Measurements from ENCODE around the gene SLC33A1.
"Not testable (repeated sequence)": the region's sequence is repeated elsewhere in the genome, so short reads cannot be mapped to it uniquely, and the experiment has no call there.

The SLC33A1 gene

DNA sequence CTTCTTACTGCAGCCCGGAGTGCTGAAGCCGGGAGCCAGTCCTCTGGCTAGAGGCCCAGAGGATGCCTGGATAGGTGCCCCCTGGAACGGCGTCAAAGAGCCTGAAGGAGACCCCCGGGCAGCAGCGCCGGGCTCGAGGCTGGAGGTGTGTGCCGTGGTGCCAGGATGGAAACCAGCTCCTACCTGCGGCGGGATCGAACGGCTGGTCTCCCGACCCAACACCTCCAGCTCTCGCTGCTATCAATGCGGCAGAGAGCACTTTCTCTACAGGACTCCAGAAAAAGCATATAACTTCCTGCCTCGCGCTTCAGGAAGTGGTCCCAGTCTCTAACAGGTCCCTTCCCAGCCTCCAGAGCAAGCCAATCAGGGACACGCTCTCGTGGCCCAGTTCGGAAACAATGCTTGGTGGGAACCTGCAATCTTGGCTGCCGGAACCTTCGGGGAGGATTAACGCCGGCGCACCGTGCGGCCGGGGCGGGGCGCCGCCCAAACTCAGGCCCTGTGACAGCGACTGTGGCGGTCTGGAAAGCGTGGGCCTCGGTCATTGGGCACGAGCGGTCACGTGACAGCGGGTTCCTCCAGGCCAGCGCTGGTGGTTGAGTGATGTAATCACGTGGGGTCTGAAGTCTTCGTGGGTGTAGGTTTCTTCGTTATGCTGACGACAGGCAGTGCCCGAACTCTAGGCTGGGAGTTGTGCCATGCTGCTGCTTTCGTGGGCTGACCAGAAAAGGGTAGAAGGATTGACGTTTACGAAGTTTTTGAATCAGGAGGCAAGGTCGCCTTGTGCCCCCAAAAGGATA, at the start of gene SLC33A1:
SLC33A1 (minus strand) TSS at position 287 of the 800 bp plus-strand sequence. CDS start 430 bp downstream, outside the sequence.
- peak; percentile 96 for DNase-seq (ENCODE audit: low read depth, low spot score)

DNA sequence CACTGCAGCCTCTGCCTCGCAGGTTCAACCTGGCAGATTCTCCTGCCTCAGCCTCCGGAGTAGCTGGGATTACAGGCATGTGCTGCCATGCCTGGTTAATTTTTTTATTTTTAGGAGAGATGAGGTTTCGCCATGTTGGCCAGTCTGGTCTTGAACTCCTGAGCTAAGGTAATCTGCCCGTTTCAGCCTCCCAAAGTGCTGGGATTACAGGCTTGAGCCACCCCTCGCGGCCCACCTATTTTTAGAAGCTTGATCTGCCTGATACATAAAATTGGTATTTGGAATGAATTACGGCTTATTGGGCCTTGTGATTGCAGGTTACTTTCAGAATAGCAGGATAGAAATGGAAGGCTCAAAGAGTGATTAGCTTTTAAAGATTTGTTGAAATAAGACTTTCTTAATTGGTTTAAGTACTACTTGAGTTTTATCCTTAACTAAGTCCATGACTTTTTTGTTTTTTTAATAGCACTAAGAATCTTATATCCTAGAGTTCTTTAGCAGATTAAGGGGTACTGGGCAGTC, 41.2 kb upstream of the SLC33A1 start:
- no peak for DNase-seq (ENCODE audit: low read depth, low spot score)

DNA sequence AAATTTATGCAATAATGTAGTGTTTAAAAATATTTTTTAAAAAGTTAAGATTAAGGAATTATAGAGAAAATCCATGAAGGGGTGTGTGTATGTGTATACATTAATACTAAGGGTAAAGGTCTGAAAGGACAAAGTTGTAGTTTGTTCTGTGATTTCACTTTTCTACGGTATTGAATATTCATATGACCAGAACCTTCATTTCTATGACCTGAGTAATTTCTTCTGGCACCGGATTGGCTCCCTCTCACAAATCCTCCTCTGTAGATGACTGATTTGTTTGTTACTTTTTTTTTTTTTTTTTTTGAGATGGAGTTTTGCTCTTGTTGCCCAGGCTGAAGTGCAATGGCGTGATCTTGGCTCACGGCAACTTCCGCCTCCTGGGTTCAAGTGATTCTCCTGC, 37.1 kb upstream of the SLC33A1 start:
- DNase-seq (ENCODE audit: low read depth, low spot score) = no peak

DNA sequence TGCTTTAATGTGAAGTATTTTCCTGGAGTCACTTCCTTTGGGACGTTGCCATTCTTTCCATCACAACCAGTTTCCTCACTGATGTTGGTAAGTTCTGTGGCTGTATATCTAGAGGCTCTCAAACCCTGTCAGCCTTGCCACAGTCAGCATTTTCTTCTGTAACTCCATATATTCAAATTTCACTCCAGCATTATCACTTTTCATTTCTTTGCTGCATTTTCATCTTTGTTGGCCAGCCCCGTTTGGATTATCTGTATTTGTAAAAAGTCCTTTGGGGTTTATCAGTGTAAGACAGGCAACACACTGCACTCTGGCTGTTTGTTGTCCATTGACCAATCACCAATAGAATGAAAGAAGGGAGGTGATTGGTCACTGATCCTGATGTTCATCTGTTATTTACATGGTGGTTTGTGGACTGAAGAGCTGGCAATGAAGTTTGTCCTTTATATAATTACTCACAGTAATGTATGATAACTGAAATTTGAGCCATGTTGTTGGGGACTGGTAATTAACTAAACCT, 36.5 kb upstream of the SLC33A1 start:
- DNase-seq (ENCODE audit: low read depth, low spot score) = no peak

DNA sequence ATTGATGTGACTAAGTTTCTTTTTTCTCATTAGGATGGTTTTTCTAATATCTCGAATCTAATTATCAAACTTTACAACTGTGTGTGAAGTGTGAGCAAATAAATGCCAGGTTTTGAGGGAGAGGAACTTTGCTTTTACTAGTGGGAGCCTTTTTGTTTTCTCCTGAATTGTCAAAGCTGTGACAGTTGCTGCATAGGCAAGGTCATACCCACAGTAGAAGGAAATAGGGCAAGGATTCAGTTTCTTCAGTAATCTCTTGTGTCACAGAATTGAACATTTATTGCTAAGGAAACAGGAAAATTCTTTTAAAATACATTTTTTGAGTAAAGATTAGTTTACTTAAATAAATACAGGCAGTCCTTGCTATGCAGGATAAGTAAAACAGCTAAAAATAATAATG, 35.7 kb upstream of the SLC33A1 start:
- no peak for DNase-seq (ENCODE audit: low read depth, low spot score)

DNA sequence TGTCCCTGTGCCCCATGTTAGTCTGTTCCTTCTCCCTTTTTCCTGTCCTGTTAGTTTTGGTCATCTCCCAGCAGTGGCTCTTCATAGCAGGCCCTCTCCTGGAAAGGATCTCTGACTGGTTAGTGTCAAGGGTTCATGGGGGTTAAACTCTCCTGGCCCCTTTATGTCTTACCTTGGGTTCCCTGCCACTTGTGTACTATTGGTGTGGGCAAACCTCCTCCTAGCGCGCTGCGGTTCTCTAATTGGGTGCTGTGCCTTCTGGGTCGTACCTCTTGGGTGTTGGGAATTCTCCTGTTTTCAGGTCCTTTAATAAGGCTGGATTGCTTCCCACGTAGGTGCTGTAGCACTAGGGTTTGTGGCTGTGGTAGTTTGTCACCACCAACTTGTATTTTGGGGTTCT, 35.0 kb upstream of the SLC33A1 start:
- DNase-seq (ENCODE audit: low read depth, low spot score) = no peak

DNA sequence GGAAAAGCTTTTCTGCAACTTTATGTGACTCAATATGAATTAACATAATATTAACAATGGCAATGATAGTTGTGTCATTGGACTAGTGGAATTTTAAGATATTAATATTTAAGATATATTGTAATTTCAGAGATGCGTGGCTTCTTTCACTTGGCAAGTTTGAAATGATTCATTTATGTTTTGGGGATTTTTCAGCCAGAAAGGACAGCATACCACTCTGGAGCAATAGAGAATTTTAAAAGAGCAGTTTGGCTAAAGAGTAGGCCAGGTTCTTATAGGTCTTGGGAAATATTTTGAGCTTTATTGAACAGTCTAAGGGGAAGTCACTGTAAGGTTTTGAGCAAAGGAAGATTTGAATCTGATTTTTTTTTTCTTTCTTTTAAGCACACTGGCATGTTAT, 32.7 kb upstream of the SLC33A1 start:
- no peak for DNase-seq (ENCODE audit: low read depth, low spot score)

DNA sequence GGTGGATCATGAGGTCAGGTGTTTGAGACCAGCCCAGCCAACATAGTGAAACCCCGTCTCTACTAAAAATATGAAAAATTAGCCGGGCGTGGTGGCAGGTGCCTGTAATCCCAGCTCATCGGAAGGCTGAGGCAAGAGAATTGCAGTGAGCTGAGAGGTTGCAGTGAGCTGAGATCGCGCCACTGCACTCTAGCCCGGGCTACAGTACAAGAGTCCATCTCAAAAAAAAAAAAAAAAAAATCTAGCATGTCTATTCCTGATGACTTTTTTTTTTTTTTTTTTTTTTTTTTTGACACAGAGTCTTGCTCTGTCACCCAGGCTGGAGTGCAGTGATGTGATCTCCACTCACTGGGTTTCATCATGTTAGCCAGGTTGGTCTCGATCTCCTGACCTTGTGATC, 32.1 kb upstream of the SLC33A1 start:
- not testable (repeated sequence) for DNase-seq (ENCODE audit: low read depth, low spot score)

DNA sequence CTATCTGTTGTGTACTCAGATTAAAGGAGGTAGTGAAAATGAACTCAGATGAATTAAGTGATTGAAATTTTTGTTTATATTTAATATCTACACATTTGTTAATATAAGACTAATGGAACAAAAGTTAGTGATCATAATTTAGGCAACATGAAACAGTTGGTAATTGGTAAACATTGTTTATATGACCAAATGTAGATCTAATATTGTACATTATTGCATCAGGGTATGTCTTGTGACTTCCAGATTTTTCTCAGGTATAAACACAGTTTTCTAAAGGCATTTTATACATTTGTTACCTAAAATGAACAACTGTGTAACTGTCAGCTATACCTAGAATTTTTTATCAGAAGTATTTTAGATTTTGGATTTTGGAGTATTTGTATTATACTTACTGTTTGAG, 31.1 kb upstream of the SLC33A1 start:
- DNase-seq (ENCODE audit: low read depth, low spot score) = no peak

DNA sequence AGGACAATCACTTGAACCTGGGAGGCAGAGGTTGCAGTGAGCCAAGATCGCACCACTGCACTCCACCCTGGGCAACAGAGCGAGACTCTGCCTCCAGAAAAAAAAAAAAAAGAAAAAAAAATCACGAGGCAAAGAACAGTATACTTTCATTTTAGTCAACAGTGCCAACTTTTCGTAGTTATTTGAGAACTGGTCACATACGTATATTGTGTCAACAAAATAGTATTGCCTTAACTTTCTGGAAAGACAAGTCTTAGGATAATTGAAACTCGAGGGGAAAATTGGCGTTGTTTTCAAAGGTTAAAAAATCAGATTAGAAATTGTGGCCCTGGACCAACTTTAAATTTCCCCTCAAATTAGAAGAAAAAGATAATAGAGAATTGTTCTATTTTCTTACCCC, 30.1 kb upstream of the SLC33A1 start:
- no peak for DNase-seq (ENCODE audit: low read depth, low spot score)

DNA sequence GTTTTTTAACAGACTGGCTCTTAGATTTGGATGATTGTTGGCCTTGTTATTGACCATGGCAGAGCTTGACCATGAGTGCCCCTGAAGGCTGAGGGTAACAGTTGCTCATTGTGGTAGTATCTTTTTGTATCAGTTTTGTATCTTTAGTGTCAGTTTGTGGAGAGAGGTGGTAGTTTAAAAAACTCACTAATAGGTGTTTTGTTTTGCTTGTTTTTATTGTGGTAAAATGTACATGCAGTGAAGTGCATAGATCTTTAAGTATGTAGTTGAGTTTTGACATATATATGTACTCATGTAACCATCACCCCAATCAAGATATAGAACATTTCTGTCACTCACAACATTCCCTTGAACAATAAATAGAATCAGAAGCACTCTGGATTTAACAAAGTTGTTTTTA, 26.1 kb upstream of the SLC33A1 start:
- no peak for DNase-seq (ENCODE audit: low read depth, low spot score)

DNA sequence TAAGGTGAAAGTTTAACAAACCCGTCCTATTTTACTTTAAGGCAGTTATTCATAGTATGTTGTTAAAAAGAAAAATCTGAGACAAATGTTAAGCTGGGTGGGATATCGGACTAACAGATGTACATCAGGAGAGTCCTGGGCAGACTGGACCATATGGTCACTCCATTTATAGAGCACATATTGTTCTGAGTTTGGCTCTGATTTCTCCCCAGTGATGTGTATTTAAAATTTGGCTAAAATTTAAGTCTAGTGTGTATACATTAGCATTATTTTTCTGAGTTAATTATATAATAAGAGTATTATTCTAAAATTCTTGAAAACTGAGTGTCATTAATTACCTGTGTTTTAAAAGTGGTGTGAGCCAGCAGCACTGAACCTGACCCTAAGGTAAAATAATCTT, 22.3 kb upstream of the SLC33A1 start:
- no peak for DNase-seq (ENCODE audit: low read depth, low spot score)

DNA sequence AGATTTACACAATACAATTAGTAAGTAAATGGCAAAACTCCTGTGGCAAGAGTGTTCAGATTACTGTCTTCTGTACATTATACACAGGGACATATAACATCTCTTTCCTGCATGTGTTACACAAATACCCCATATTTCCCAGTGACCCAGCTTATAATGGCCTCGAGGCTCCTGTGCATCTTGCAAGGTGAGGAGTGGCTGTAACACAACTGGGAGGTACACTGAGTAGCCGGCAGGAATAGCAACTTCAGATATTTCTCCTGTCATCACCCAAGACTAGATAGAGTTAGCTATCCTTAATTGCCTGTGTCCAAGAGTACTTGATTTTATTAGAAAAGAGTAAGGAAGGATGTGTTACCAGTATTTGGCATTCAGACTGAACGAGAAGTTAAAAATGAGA, 21.8 kb upstream of the SLC33A1 start:
- no peak for DNase-seq (ENCODE audit: low read depth, low spot score)

DNA sequence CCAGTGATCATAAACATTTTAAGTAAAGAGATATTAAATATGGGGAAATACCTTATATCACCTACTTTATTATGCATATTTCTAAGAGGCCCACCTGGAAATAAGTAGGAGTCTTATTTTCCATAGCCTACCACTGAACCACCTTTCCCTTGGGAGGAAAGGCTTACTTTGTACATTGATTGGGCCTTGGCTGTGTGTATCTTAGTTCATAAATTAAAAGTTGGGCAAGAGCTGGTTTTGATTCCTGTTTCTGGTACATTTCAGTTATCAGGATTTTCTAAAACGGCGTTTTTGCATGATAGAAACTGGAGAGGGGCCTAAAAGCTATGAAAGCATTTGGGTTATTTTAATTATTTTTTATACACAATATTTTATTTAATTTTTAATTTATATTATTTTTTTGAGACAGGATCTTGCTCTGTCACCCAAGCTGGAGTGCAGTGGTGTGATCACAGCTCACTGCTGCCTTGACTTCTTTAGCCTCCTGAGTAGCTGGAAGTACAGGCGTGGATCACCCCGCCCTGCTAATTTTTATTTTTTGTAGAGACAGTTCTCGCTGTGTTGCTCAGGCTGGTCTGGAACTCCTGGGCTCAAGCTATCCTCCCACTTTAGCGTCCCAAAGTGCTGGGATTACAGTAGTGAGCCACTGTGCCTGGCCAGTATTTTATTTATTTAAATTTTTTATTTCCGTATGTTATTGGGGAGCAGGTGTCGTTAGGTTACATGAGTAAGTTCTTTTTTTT, 18.8 kb upstream of the SLC33A1 start:
- DNase-seq (ENCODE audit: low read depth, low spot score) = no peak

DNA sequence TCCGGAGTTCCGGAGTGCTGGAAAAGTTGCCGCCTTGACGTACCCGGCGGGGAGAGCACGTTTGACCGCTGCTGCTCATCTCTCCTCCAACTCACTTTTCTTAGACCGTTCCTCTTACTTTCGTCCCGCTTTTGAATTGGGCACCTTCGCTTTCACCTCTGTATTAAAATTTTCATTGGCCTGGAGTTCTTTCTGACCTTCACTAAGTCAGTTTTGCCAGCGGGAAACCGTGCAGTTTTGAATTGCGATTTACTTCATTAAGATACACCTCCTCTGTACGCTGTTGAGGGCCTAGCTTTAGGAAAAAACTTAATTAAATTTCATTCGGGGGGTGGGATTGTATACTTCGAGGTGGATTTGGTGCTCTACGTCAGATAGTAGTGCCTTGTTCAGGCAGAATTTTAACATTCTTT, 17.5 kb upstream of the SLC33A1 start:
- DNase-seq (ENCODE audit: low read depth, low spot score) = no peak

DNA sequence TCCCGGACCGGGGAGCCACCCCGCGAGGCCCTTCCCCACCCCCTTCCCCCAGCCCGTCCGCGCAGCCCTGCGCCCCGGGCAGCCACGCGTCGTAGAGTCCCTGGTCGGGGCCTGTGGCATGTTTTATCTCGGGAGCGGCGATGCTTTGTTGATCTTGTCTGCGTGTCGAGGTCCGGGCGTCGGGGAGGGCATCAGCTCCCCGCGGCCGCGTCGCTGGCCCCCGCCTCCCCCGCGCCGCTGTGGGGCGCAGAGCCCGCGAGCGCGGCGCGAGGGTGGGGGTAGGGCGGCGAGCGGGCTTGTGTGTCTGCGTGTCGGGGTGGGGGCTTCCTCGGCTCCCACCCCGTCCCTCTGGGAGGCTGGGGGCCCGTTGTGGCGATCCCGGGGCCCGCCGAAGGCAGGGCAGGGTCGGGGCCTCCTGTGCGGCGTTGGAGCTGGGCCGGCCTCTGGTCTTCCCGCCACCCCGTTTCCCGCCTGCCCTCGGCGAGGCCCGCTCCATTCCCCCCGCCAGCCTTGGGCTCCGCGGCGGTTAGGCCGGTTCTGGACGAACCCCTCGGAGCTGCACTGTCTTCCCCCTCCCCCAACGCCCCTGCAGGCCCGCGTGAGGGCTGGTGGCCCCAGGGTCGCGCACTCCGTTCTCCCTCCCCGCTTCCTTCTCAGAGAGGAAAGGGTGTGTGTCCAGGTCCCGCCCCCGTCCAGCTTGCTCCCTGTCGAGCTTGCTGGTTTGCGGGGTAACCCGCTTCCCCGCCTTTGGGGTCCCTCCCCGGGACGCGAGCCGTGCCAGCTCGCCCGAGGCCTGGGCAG, 16.9 kb upstream of the SLC33A1 start:
- DNase-seq (ENCODE audit: low read depth, low spot score) = peak; percentile 14

DNA sequence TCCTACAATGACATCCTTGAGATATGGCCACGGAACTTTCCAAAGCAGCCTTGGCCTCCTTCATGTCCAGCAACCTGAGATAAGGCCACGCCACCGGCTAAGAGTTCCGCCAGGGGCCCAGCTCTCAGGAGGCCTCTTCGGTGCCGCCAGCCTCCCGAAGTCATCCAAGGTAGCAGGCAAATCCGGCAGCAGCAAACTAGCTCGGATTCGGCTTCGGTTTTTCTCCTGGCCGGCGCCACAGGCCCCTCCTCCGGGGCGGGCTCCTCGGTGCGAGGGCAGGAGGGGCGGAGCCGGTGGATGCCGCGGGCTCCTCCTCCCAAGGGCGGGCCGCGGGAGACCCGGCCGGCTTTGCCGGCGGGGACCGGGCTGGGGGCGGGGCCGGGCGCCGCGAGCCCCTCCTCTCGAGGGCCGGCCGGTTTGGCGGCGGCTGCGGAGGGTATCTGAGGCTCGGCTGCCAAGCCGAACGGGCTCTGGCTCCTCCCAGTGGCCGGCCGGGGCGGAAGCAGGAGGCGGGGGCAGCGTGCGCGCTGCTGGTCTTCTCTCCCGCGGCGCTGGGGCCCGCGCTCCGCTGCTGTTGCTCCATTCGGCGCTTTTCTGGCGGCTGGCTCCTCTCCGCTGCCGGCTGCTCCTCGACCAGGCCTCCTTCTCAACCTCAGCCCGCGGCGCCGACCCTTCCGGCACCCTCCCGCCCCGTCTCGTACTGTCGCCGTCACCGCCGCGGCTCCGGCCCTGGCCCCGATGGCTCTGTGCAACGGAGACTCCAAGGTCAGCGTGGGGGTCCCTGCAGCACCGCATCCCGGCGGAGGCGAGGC, 16.1 kb upstream of the SLC33A1 start, which contains the start of gene GMPS:
GMPS (plus strand) TSS at position 518 of the 812 bp plus-strand sequence; CDS start at position 739, 221 bp downstream.
- DNase-seq (ENCODE audit: low read depth, low spot score) = peak; percentile 94

DNA sequence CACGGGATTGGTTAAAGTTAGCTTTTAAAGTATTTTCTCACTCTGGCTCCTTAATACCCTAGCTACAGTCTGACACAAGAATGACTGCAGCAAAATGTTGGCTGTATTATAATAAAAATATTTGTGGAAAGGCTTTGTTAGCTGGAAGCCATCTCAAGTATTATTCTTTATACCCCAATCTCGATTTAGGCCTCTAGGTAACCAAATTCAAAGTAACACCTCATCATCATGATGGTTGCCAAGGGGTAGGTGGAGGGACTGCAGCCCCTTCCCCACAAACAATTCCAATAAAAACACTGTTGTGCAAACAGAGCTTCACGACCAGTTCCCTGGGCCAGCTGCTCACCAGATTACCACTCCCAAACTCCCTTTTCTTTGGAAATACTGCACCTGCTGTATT, 15.5 kb upstream of the SLC33A1 start:
- DNase-seq (ENCODE audit: low read depth, low spot score) = no peak

DNA sequence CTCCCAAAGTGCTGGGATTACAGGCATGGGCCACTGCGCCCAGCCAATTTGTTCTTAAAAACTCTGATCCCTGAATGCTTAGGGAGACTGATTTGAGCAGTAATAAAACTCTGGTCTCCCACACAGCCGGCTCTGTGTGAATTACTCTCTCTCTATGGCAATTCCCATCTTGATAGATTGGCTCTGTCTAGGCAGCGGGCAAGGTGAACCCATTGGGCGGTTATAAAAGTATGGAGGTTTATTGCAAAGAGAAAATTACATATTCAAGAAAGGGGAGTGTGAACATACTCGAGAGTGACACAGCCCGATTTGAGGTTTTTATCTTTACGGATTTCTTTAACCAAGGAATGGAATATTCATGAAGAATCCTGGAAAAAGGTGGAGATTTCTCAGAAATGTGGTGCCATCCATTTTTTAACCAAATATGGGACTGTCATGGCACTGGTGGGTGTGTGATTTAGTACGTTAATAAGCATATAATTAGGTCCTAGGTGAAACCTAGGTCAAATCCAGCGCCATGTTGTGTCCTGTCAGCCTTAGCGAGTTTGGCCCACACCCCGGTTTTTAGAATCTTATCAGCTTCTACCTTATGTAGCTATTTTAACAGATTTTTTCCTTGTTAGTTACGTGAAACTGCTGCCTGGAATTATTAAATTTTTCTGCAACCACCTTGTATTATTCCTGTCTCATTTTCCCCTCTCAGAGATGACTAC, 9.0 kb upstream of the SLC33A1 start:
- DNase-seq (ENCODE audit: low read depth, low spot score) = no peak
